Neural progenitor cell (in vitro differentiated cells): ENCODE data around the gene TCP11.

Source experiments
- EZH2 ChIP-seq: fragments of 200-600 bp; sonication (generic); IDR thresholded peaks from 2 replicates; pipeline ENCODE4 v1.6.1; 2017; ENCODE audit warnings: antibody characterized with exemption, mild to moderate bottlenecking, moderate library complexity
- TF ChIP-seq, protein P1 (sequence below): fragments of 200-600 bp; sonication (generic); IDR thresholded peaks from 2 replicates; pipeline ENCODE4 v1.5.1; 2017; ENCODE audit warnings: antibody characterized with exemption, mild to moderate bottlenecking

DNA sequence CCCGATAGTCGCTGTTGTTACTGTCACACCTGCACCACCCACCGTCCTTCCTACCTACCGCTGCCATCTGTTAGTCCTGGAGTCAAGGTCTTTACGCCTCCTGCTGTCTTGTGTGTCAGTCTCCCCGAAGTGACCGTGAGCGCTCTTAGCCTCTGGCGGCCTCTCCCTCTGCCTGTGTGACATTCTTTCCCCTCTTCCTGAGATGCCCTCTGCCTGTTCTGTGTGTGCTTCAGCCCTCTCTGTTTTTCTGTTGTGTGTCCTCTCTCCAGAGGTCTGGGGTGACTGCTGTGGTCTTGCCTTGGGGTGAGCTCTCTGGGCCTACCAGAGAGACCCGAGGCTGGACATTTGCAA lies 54.9 kb downstream of the TCP11 start:
- TF ChIP-seq EZH2, result no peak
- TF ChIP-seq, protein P1, sequence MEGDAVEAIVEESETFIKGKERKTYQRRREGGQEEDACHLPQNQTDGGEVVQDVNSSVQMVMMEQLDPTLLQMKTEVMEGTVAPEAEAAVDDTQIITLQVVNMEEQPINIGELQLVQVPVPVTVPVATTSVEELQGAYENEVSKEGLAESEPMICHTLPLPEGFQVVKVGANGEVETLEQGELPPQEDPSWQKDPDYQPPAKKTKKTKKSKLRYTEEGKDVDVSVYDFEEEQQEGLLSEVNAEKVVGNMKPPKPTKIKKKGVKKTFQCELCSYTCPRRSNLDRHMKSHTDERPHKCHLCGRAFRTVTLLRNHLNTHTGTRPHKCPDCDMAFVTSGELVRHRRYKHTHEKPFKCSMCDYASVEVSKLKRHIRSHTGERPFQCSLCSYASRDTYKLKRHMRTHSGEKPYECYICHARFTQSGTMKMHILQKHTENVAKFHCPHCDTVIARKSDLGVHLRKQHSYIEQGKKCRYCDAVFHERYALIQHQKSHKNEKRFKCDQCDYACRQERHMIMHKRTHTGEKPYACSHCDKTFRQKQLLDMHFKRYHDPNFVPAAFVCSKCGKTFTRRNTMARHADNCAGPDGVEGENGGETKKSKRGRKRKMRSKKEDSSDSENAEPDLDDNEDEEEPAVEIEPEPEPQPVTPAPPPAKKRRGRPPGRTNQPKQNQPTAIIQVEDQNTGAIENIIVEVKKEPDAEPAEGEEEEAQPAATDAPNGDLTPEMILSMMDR, result no peak
